Measurements from ENCODE around the gene SLC5A2.

- TF ChIP-seq CTCF (IDR thresholded peaks at IDR 0.05), result no peak
- TF ChIP-seq POLR2A (IDR thresholded peaks at IDR 0.05), result no peak
These were observed 5.8 kb downstream of the SLC5A2 start for GRCh38 chr16:31488468-31489297.

All from adrenal gland (tissue), 5 donors.